Stimulated activated CD4-positive, alpha-beta T cell treated with anti-CD3 and anti-CD28 coated beads, Interleukin-15, amount 100 ng/mL, for 24 hours (primary cell): Measurements from ENCODE around the gene PRDX5.

Experiments
- DNase-seq: peaks from one replicate; pipeline ENCODE4 v3.0.0-alpha.2; 2020

Gene PRDX5

DNA sequence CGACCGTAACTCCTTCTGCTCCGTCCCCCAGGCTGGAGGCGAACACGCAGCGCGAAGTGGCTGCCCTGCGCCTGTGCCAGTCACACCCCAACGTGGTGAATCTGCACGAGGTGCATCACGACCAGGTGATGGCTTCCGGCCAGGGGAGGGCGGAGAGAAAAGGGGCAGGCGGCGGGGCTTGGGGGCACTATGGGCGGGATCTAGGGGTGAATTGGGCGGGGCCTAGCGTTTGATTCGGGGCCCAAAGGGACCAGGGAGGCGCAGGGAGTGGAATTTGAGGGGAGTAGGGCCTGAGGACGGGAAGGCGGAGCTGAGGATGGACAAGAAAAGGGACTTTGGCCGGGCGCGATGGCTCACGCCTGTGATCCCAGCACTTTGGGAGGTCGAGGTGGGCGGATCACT, 50.8 kb downstream of the PRDX5 start:
- DNase-seq = no peak

DNA sequence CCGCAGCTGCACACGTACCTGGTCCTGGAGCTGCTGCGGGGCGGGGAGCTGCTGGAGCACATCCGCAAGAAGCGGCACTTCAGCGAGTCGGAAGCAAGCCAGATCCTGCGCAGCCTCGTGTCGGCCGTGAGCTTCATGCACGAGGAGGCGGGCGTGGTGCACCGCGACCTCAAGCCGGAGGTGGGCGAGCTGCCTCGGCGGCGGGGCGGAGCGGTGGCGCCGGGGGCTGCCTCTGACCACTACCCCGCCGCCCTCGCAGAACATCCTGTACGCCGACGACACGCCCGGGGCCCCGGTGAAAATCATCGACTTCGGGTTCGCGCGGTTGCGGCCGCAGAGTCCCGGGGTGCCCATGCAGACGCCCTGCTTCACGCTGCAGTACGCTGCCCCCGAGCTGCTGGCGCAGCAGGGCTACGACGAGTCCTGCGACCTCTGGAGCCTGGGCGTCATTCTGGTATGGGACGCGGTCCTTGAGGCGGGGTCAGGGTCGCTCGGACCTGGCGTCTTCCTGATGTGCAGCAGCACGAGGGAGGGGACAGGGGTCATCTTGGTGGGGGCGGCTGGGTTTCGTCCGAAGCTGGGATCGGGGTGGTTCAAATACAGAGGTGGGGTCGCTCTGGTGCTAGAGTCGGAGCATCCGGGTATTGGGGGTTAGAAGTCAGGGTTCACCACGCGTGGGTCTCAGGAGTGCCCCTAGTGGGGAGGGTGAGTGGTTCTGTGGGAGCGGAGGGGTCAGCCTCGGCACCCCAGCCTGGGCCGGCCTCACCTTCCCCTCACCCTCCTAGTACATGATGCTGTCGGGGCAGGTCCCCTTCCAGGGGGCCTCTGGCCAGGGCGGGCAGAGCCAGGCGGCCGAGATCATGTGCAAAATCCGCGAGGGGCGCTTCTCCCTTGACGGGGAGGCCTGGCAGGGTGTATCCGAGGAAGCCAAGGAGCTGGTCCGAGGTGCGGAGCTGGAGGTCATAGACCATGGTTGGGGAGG, 51.8 kb downstream of the PRDX5 start:
- no peak for DNase-seq

GRCh38 chr11:64371201-64371600, 53.3 kb downstream of the PRDX5 start:
- DNase-seq = no peak
